Medulla oblongata (tissue), 1 donor: Measurements from ENCODE around the gene SPAG4.

Experiments
- DNase-seq: peaks from one replicate; pipeline ENCODE4 v3.0.0-alpha.2; 2015; ENCODE audit errors: extremely low spot score

The SPAG4 gene

GRCh38 chr20:35598899-35599775 lies 16.5 kb upstream of the SPAG4 start:
- no peak for DNase-seq

- DNase-seq, result no peak
Measured at GRCh38 chr20:35599776-35600120, 15.9 kb upstream of the SPAG4 start.

- no peak for DNase-seq
Measured at GRCh38 chr20:35600176-35600992, 15.2 kb upstream of the SPAG4 start.

GRCh38 chr20:35600993-35601973 lies 14.3 kb upstream of the SPAG4 start:
- DNase-seq, result peak; percentile 51

GRCh38 chr20:35601990-35602389 lies 13.6 kb upstream of the SPAG4 start:
- DNase-seq, result no peak

- DNase-seq, result no peak
Measured at GRCh38 chr20:35602851-35603495, 12.7 kb upstream of the SPAG4 start.

GRCh38 chr20:35603695-35604448 lies 11.8 kb upstream of the SPAG4 start:
- DNase-seq, result no peak

- no peak for DNase-seq
Measured at GRCh38 chr20:35604449-35604747, 11.2 kb upstream of the SPAG4 start.

- DNase-seq, result no peak
Measured at GRCh38 chr20:35606127-35606526, 9.5 kb upstream of the SPAG4 start.

- no peak for DNase-seq
Measured at GRCh38 chr20:35607003-35607735, 8.5 kb upstream of the SPAG4 start.

- DNase-seq, result no peak
Measured at GRCh38 chr20:35610833-35611427, 4.7 kb upstream of the SPAG4 start.

GRCh38 chr20:35611482-35611881 lies 4.1 kb upstream of the SPAG4 start:
- no peak for DNase-seq

GRCh38 chr20:35616465-35617396 lies 1.1 kb downstream of the SPAG4 start:
- DNase-seq, result peak; percentile 69

- DNase-seq, result peak; percentile 30
Measured at GRCh38 chr20:35617397-35618262, 2.0 kb downstream of the SPAG4 start.

- no peak for DNase-seq
Measured at GRCh38 chr20:35618263-35619131, 2.9 kb downstream of the SPAG4 start.
